Stomach (tissue), 4 donors: Measurements from ENCODE around the gene KLHDC7B.
A peak's percentile ranks its signal among the peaks of the same experiment; 100 is the strongest.

Experiments used
- CTCF ChIP-seq, 7 experiments: fragments of 450-650 bp in 4 of 7; fragments of 200-600 bp in 3 of 7; sonication (generic) in 3 of 7; IDR thresholded peaks; one replicate each; pipeline ENCODE4 v1.5.1; 2016 to 2019; ENCODE audit warnings: antibody characterized with exemption in 7 of 7, control low read depth in 2 of 7, mild to moderate bottlenecking in 1 of 7
- EP300 ChIP-seq: sonication (generic); formaldehyde crosslinking; IDR thresholded peaks from one replicate; pipeline ENCODE4 v1.6.1; 2017; ENCODE audit warnings: antibody characterized with exemption
- POLR2A ChIP-seq, 4 donors: fragments of 450-650 bp; IDR thresholded peaks; one replicate each; pipeline ENCODE4 v1.6.1; 2016; ENCODE audit warnings: antibody characterized with exemption in 4 of 4, control low read depth in 2 of 4, mild to moderate bottlenecking in 1 of 4, moderate library complexity in 1 of 4
- POLR2AphosphoS5 ChIP-seq, 3 donors: sonication (generic); formaldehyde crosslinking; IDR thresholded peaks; one replicate each; pipeline ENCODE4 v1.6.1; 2016; ENCODE audit warnings: antibody characterized with exemption in 3 of 3

- no peak for TF ChIP-seq CTCF (IDR thresholded peaks at IDR 0.05)
- peak in 2 of 4 donors; percentile 3 to 67 for TF ChIP-seq POLR2A (IDR thresholded peaks at IDR 0.05)
- TF ChIP-seq POLR2AphosphoS5 (IDR thresholded peaks at IDR 0.05), result peak; percentile 6 to 84 (median 72)
- TF ChIP-seq EP300, result no peak
Measured at GRCh38 chr22:50582493-50583293, 37.0 kb downstream of the KLHDC7B start, which contains the start of gene CHKB.
